NB4 (cell line): ENCODE measurements around the gene PASK.

Experiments used
- DNase-seq: peaks from one replicate; pipeline ENCODE4 v3.0.0; 2010; ENCODE audit warnings: low read depth
- H3K4me3 ChIP-seq: one replicate; pipeline ENCODE4 v1.5.1; 2011; ENCODE audit warnings: mild to moderate bottlenecking, low read depth, low read length, moderate library complexity
- MYC ChIP-seq: IDR thresholded peaks from 2 replicates; pipeline ENCODE4 v1.6.1; 2011; ENCODE audit warnings: low read depth, low read length
- POLR2A ChIP-seq: IDR thresholded peaks from 2 replicates; pipeline ENCODE4 v1.6.1; 2011; ENCODE audit warnings: mild to moderate bottlenecking; ENCODE audit not compliant: insufficient read length; ENCODE audit errors: extremely low read depth
- TF ChIP-seq, protein P1 (sequence below): IDR thresholded peaks from one replicate; pipeline ENCODE4 v1.5.1; 2012; ENCODE audit warnings: low read depth, low read length
- TF ChIP-seq, protein P2 (sequence below): IDR thresholded peaks from 2 replicates; pipeline ENCODE4 v1.6.1; 2011; ENCODE audit warnings: low read depth, low read length

PASK gene

DNA sequence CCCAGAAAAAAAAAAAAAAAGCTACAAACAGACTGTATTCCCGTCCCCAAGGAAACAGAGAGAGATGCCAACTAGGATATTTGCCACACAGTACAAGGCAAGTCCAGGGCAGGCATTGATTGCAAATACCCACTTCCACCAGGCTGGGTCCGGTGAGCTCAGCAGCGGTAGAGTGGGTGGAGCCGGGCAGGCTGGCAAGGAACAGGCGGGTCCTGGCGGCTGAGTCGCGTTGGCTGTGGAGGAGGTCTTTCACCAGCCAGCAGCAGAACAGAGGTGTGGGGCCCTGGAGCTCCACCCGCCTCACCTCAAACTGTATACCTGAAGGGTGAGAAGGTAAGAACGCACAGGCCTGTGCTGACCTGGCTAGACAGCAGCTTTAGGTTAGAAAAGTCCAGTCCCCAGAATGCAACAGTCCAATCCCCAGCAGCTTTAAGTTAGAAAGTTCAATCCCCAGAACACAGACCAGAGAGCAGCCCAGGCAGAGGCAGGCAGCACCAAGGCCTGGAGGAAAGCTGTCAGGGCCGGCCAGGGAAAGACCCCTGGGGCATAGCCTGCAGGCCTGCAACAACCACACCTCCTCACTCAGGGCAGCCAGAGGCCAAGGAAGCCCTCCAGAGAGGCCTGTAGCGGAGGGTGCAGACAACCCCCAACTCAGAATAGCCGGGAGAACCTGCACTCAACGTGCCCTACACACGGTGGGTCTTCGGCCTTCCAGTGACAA is 25.3 kb downstream of the PASK start:
- H3K4me3 ChIP-seq = no peak overlapping the region
- no peak for DNase-seq
- TF ChIP-seq MYC (no peak), POLR2A (no peak)
- TF ChIP-seq, protein P1, sequence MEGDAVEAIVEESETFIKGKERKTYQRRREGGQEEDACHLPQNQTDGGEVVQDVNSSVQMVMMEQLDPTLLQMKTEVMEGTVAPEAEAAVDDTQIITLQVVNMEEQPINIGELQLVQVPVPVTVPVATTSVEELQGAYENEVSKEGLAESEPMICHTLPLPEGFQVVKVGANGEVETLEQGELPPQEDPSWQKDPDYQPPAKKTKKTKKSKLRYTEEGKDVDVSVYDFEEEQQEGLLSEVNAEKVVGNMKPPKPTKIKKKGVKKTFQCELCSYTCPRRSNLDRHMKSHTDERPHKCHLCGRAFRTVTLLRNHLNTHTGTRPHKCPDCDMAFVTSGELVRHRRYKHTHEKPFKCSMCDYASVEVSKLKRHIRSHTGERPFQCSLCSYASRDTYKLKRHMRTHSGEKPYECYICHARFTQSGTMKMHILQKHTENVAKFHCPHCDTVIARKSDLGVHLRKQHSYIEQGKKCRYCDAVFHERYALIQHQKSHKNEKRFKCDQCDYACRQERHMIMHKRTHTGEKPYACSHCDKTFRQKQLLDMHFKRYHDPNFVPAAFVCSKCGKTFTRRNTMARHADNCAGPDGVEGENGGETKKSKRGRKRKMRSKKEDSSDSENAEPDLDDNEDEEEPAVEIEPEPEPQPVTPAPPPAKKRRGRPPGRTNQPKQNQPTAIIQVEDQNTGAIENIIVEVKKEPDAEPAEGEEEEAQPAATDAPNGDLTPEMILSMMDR = no peak
- TF ChIP-seq, protein P2, sequence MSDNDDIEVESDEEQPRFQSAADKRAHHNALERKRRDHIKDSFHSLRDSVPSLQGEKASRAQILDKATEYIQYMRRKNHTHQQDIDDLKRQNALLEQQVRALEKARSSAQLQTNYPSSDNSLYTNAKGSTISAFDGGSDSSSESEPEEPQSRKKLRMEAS = no peak

DNA sequence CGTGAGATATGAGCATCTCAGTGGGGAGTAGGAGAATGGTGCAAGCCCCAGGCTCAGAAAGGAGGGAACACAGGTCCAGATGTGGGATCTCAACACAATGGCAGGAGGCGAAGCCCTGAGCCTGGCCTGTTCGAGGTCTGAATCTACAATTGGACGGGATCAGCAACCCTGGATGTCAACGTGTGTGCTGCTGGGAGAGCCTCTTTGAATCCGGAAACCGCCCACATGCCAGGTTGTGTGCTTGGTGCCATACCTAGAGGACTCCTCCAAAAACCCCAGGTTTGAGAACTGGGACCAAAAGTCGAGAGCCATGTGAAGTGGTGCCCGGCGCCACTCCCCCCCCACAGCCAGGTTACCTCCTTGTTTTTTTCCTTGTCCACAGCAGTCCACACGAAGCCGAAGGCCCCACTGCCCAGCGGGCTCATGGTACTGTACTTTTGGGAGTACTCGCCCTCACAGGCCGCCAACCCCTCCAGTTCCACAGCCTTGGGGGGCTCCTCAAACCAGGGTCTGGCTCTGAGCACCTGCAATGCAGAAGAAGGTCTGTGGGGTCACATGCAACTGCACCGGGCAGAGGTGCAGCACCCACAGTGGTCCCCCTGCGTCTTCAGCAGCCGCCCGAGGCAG is 26.8 kb downstream of the PASK start:
- H3K4me3 ChIP-seq = no peak overlapping the region
- DNase-seq = no peak
- TF ChIP-seq POLR2A (no peak), MYC (no peak)
- TF ChIP-seq, protein P1 = no peak
- TF ChIP-seq, protein P2 = no peak

DNA sequence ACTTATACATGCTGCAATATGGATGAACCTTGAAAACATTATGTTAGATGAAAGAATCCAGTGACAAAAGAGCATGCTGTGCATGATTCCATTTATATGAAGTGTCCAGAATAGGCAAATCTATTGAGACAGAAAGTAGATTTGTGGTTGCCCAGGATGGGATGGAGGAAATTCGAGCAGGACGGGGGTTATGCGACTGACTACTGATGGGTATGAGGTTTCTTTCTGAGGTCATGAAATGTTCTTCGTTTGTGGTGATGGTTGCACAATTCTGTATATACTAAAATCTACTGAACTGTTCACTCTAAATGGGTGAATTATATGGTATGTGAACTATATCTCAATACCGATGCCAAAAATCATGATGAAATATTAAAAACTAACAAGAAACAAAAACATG is 28.3 kb downstream of the PASK start:
- DNase-seq = no peak
- TF ChIP-seq, protein P2 = no peak
- TF ChIP-seq, protein P1 = no peak
- TF ChIP-seq POLR2A (no peak), MYC (no peak)

DNA sequence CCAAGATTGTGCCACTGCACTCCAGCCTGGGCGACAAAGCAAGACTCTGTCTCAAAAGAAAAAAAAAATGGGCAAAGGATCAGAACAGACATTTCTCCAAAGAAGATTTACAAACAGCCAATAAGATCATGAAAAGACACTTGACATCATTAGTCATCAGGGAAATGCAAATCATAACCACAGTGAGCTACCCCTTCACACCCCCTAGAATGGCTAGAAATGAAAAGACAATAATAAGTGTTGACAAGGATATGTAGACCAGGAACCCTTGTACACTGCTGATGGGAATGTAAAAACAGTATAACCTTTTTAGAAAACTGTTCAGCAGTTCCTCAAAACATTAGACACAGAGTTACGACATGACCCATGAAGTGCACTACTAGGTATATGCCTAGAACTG is 28.8 kb downstream of the PASK start:
- no peak for DNase-seq
- no peak overlapping the region for H3K4me3 ChIP-seq
- TF ChIP-seq, protein P2 = no peak
- TF ChIP-seq, protein P1 = no peak
- TF ChIP-seq MYC = no peak
- TF ChIP-seq POLR2A = no peak

More for the DNA sequence above, 28.3 kb downstream of the PASK start:
- no peak overlapping the region for H3K4me3 ChIP-seq

DNA sequence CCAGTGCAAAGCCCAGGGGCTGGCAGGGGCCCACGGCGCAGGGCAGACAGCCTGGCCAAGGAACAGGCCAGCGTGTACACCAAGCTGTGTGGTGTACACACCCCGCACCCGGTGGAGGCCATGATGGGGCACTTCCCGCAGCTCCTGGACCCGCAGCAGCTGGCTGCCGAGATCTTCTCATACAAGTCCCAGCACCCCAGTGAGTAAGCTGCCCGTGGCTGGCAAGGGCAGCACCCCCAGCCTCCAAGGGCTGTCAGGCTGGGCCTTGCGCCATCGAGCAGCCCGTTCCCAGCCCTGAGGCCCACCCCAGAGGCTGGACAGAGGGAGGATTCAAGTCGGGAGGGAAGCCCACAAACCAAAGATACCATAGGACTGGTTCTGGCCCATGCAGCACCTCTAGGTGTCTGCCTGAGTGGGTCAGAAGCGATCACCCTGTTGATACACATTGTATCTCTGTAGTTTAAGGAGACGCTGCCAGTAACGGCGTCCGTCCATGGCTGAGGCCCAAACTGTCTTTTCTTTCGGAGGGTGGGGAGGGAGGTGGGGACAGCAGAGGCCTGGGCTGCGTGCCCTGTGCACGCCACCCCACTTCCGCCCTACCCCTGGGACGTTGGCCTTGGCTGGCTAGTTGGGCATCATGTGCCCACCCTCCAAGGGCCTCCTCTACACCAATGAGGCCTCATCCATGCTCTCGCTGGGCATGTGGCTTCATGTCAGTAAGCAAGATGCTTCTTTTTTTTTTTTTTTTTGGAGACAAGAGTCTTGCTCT is 30.4 kb downstream of the PASK start:
- no peak for DNase-seq
- H3K4me3 ChIP-seq = no peak overlapping the region
- TF ChIP-seq MYC = no peak
- TF ChIP-seq POLR2A = no peak
- TF ChIP-seq, protein P1 = no peak
- TF ChIP-seq, protein P2 = no peak
